ELF-1 (cell line): Measurements from ENCODE around the gene DNMT3L.
"Not testable (repeated sequence)": the region's sequence is repeated elsewhere in the genome, so short reads cannot be mapped to it uniquely, and the experiment has no call there.

Experiments
- DNase-seq: peaks from one replicate; pipeline ENCODE4 v3.0.0-alpha.2; 2016; ENCODE audit warnings: low read depth, low spot score

DNMT3L gene

GRCh38 chr21:44261675-44262295 lies at the start of gene DNMT3L:
Gene DNMT3L (minus strand): TSS chr21:44261897. CDS start chr21:44261259, 638 bp downstream.
- no peak for DNase-seq

DNA sequence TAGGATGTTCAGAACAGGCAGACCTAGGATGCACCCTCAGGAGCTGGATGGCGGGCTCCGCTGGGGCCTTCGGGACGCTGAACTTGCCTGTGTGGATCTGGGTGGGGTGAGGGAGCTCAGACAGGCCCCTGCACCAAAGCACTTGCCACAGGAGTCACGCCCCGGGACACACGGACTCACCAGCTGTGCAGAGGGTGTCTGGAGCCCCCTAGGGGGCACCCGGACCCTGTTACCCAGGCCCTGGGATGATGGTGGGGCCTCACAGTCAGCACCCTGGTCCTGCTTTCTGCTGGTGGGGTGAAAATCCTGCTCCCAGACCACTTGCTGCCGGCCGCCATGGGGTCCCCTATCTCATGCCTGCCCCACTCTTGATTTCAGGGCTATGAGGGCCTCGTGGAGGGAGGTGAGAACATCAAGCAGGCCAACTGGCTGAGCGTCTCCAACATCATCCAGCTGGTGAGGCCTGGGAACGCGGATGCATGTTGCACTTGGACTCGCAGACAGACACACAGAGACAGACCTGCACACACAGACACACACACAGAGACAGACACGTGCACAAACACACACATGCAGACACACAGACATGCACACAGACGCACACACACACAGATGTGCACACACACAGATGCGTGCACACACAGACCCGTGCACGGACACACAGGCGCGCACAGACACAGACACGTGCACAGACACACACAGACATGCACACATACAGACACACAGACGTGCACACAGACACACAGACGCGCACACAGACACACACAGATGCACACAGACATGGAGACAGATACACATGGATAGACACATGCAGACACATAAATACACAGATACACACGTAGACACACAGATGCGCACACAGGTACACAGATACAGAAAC lies 49.2 kb upstream of the DNMT3L start:
- no peak for DNase-seq

GRCh38 chr21:44306936-44307704 lies 45.4 kb upstream of the DNMT3L start:
- DNase-seq, result peak; percentile 25

GRCh38 chr21:44305691-44306090 lies 44.0 kb upstream of the DNMT3L start:
- no peak for DNase-seq

GRCh38 chr21:44304877-44305293 lies 43.2 kb upstream of the DNMT3L start:
- peak; percentile 69 for DNase-seq

DNA sequence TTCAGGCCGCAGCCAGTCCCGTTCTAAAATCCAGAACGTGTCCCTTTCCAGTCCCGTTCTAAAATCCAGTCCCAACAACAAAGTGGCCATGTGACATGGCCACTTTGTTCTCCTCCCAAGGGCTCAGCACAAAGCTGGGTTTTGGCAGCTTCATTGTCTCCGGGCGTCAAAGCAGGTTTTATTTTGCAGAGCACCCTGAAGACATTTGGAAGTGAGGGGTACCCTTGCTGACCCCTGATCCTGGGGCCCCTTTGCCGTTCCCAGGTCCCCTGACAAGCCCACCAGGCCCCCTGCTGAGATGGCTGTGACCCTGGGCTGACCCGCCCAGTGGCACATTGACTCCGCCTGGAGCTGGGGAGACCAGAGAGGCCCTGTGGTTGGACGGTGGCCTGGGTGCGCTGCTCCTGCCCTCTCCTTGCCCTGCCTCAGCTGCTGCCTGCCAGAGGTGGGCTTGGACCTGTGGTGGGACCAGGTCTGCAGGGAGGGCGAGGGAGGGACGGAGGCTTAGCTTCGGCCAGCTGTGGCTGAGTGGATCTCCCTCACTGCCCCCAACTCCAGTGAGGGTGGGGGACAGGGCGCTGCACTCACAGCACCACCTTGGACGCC lies 42.4 kb upstream of the DNMT3L start:
- no peak for DNase-seq

- DNase-seq, result no peak
These were observed 41.8 kb upstream of the DNMT3L start for GRCh38 chr21:44303490-44303981.

GRCh38 chr21:44302573-44303401 lies 41.1 kb upstream of the DNMT3L start:
- not testable (repeated sequence) for DNase-seq

GRCh38 chr21:44301961-44302406 lies 40.3 kb upstream of the DNMT3L start:
- no peak for DNase-seq

DNA sequence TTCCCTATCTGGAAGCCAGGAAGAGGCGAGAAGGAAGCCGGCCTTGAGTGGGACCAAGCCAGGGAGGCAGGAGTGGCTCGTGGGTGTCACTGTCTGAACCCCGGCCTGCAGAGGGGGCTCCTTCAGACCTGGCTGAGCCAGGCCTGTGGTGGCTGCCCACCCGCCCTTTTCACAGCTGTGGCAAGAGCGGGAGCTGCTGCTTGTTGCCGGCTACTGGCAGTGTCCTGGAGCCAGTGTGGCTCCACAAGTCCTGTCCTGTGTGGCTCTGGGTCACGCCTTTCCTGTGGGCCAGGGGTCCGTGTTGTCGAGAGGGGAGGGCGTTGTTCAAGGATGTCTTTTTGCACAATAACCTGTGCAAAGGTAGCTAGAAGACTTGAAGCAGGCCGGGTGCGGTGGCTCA lies 39.4 kb upstream of the DNMT3L start:
- DNase-seq, result no peak

DNA sequence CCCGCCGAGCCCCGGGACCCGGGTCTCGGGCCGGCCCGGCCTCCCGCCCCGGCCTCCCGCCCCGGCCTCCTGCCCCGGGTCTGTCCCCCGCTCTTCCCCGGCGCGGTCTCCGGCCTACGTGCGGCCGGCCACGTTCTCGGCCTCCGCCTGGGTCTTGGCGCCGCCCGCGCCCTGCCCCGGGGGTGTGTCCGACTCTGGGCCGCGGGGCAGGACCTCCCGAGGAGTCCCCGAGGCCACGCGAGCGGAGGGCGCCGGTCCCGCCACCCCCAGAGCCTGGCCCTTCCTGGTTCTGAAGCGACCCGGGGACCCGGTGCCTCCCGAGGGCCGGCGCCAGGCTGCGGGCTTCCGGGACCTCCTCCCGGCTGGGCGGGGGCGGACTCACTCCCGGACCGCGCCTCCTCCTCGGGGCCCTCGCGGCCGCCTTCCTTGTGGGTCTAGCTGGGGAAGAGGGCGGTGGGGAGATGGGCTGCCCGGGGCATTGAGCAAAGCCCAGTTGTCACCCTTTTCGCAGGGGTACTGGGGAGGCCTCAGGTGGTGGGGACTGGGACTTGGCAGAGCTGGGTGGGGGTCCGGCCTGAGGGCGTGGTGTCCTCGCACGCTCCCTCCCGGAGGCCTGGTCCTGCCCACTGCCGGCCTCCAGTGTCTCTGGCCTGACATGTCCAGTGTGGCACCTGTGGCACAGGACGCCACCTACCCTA lies 38.7 kb upstream of the DNMT3L start:
- peak; percentile 39 for DNase-seq

- peak; percentile 82 for DNase-seq
These were observed 38.0 kb upstream of the DNMT3L start, which contains the start of gene PFKL for GRCh38 chr21:44299458-44300261. Gene PFKL (plus strand): TSS chr21:44300053. CDS start chr21:44300106, 53 bp downstream.

DNA sequence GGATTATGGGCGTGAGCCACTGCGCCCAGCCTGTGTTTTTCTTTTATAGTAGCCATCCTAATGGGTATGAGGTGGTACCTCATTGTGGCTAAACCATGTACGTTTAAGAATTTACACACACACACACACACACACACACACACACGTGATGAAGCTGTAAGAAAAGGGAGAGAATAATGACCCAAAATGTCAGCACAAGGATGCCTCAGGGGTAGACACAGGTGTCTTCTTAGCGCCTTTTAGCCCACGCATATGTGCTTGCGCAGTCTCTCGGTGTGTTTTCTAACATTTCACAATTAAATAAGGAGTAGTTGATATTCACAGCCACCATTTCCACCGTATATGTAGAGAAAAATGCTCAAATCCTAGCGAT lies 37.4 kb upstream of the DNMT3L start:
- no peak for DNase-seq

- DNase-seq, result no peak
These were observed 36.6 kb upstream of the DNMT3L start for GRCh38 chr21:44298301-44298700.

GRCh38 chr21:44297525-44298290 lies 36.0 kb upstream of the DNMT3L start:
- DNase-seq, result peak; percentile 90

GRCh38 chr21:44296916-44297315 lies 35.2 kb upstream of the DNMT3L start:
- no peak for DNase-seq

DNA sequence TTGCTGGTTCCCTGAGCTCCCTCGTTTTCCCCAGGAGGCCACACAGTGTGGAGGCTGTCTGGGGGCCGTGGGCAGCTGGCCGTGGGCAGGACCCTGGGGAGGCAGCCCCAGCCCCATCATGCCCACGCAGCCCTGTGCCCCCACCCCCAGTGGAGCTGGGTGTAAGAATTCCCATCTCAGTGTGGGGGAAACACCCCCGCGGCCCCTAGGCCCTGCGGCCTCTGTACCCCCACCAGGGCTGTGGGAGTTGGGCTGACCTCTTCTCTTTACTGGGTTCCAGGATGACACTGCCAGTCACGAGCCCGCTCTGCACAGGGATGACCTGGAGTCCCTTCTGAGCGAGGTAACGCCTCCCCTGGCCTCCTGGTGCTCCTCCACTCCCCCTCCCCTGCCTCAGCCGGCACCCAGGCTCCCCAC lies 34.4 kb upstream of the DNMT3L start:
- no peak for DNase-seq

- DNase-seq, result no peak
These were observed 33.9 kb upstream of the DNMT3L start for GRCh38 chr21:44295646-44296045.
